T1000 (cell line): Measurements from ENCODE around the gene TTC34.
"Not testable (repeated sequence)": the region's sequence is repeated elsewhere in the genome, so short reads cannot be mapped to it uniquely, and the experiment has no call there.

ENCODE experiments used
- DNase-seq: peaks from one replicate; lab custom pipeline; 2025; ENCODE audit warnings: mixed read lengths; lab: John Stamatoyannopoulos, UW

The TTC34 gene

GRCh38 chr1:2628191-2628932, 173.1 kb downstream of the TTC34 start:
- no peak for DNase-seq

GRCh38 chr1:2627746-2628145, 173.7 kb downstream of the TTC34 start:
- DNase-seq, result no peak

GRCh38 chr1:2625748-2626147, 175.7 kb downstream of the TTC34 start:
- DNase-seq, result not testable (repeated sequence)

GRCh38 chr1:2625311-2625710, 176.2 kb downstream of the TTC34 start:
- DNase-seq, result no peak

- no peak for DNase-seq
Observed at GRCh38 chr1:2624735-2625300, 176.7 kb downstream of the TTC34 start.

- DNase-seq, result no peak
Observed at GRCh38 chr1:2623571-2624337, 177.7 kb downstream of the TTC34 start.

- no peak for DNase-seq
Observed at GRCh38 chr1:2617971-2618470, 183.5 kb downstream of the TTC34 start.

- no peak for DNase-seq
Observed at GRCh38 chr1:2614145-2614544, 187.3 kb downstream of the TTC34 start.

- DNase-seq, result no peak
Observed at GRCh38 chr1:2612591-2613365, 188.7 kb downstream of the TTC34 start.

- DNase-seq, result no peak
Observed at GRCh38 chr1:2611621-2612437, 189.7 kb downstream of the TTC34 start.

GRCh38 chr1:2611031-2611501, 190.4 kb downstream of the TTC34 start:
- no peak for DNase-seq

- no peak for DNase-seq
Observed at GRCh38 chr1:2610036-2610959, 191.2 kb downstream of the TTC34 start.

GRCh38 chr1:2609319-2610035, 192.0 kb downstream of the TTC34 start:
- DNase-seq, result no peak

- DNase-seq, result no peak
Observed at GRCh38 chr1:2607641-2608091, 193.8 kb downstream of the TTC34 start.

GRCh38 chr1:2606881-2607621, 194.4 kb downstream of the TTC34 start:
- no peak for DNase-seq

- no peak for DNase-seq
Observed at GRCh38 chr1:2606396-2606880, 195.1 kb downstream of the TTC34 start.

- no peak for DNase-seq
Observed at GRCh38 chr1:2605509-2606395, 195.7 kb downstream of the TTC34 start.
